ENCODE measurements around the gene GTSF1L.
A peak's percentile ranks its signal among the peaks of the same experiment; 100 is the strongest.

The GTSF1L gene

GRCh38 chr20:43715511-43715910, 11.3 kb downstream of the GTSF1L start:
- peaks cover 31% of the 10 kb centered on the region for H3K36me3 Mint-ChIP-seq (ENCODE audit: low read depth)
- H3K27me3 Mint-ChIP-seq, result no peaks in the 10 kb centered on the region
- peaks cover 22% of the 10 kb centered on the region for H3K4me1 Mint-ChIP-seq
- DNase-seq (no peak), ATAC-seq (no peak)
- H3K27ac Mint-ChIP-seq, result no peak overlapping the region
- no peak overlapping the region for H3K4me3 Mint-ChIP-seq
- H3K9me3 Mint-ChIP-seq, result peaks cover 5% of the 10 kb centered on the region

GRCh38 chr20:43715044-43715443, 11.8 kb downstream of the GTSF1L start:
- H3K9me3 Mint-ChIP-seq, result peaks cover 3% of the 10 kb centered on the region
- DNase-seq (no peak), ATAC-seq (no peak)
- peaks cover 26% of the 10 kb centered on the region for H3K4me1 Mint-ChIP-seq
- no peaks in the 10 kb centered on the region for H3K27me3 Mint-ChIP-seq
- H3K4me3 Mint-ChIP-seq, result no peak overlapping the region
- no peak overlapping the region for H3K27ac Mint-ChIP-seq
- peaks cover 34% of the 10 kb centered on the region for H3K36me3 Mint-ChIP-seq (ENCODE audit: low read depth)

DNA sequence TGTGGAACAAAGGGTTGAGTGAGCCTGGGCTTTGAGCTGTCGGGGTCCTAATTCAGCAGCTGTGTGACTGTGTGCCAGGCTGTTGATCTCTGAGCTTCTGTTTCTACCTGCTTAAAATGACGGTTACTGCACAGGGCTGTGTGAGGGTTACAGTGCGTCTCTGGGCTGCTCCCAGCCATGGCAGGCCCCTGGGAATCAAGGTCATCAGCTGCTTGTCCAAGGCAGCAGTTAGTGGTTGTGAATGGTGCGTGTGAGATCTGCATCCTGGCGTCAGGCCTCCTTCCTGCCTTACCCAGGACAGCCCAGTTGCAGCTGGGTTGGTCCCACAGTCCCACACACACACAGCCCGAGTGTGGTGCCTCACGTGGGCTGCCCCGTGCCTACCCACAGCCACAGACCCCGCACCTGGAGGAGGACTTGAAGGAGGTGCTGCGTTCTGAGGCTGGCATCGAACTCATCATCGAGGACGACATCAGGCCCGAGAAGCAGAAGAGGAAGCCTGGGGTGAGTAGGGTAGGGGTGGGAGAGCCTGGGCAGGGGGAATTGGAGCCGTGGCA, 15.6 kb downstream of the GTSF1L start:
- ATAC-seq, result no peak
- no peak overlapping the region for H3K4me3 Mint-ChIP-seq
- no peak for DNase-seq
- peaks cover 9% of the 10 kb centered on the region for H3K4me1 Mint-ChIP-seq
- H3K27me3 Mint-ChIP-seq, result no peaks in the 10 kb centered on the region
- H3K9me3 Mint-ChIP-seq, result no peaks in the 10 kb centered on the region
- peaks cover 47% of the 10 kb centered on the region for H3K36me3 Mint-ChIP-seq (ENCODE audit: low read depth)
- no peak overlapping the region for H3K27ac Mint-ChIP-seq

GRCh38 chr20:43710370-43711044, 16.3 kb downstream of the GTSF1L start:
- ATAC-seq, result no peak
- DNase-seq, result no peak
- Mint-ChIP-seq H3K4me1 (peaks cover 9% of the 10 kb centered on the region), H3K27me3 (no peaks in the 10 kb centered on the region), H3K27ac (no peak overlapping the region), H3K36me3 (ENCODE audit: low read depth) (peaks cover 50% of the 10 kb centered on the region), H3K9me3 (no peaks in the 10 kb centered on the region), H3K4me3 (no peak overlapping the region)

GRCh38 chr20:43702502-43702901, 24.3 kb downstream of the GTSF1L start:
- no peaks in the 10 kb centered on the region for H3K9me3 Mint-ChIP-seq
- ATAC-seq (no peak), DNase-seq (no peak)
- H3K36me3 Mint-ChIP-seq (ENCODE audit: low read depth), result peaks cover 53% of the 10 kb centered on the region
- no peak overlapping the region for H3K27ac Mint-ChIP-seq
- H3K4me3 Mint-ChIP-seq, result no peak overlapping the region
- H3K4me1 Mint-ChIP-seq, result peaks cover 12% of the 10 kb centered on the region
- no peaks in the 10 kb centered on the region for H3K27me3 Mint-ChIP-seq

GRCh38 chr20:43700627-43701026, 26.2 kb downstream of the GTSF1L start:
- ATAC-seq (peak; percentile 7), DNase-seq (no peak)
- Mint-ChIP-seq H3K9me3 (no peaks in the 10 kb centered on the region), H3K4me3 (no peak overlapping the region), H3K36me3 (ENCODE audit: low read depth) (peaks cover 48% of the 10 kb centered on the region), H3K4me1 (peaks cover 12% of the 10 kb centered on the region), H3K27me3 (no peaks in the 10 kb centered on the region), H3K27ac (no peak overlapping the region)

DNA sequence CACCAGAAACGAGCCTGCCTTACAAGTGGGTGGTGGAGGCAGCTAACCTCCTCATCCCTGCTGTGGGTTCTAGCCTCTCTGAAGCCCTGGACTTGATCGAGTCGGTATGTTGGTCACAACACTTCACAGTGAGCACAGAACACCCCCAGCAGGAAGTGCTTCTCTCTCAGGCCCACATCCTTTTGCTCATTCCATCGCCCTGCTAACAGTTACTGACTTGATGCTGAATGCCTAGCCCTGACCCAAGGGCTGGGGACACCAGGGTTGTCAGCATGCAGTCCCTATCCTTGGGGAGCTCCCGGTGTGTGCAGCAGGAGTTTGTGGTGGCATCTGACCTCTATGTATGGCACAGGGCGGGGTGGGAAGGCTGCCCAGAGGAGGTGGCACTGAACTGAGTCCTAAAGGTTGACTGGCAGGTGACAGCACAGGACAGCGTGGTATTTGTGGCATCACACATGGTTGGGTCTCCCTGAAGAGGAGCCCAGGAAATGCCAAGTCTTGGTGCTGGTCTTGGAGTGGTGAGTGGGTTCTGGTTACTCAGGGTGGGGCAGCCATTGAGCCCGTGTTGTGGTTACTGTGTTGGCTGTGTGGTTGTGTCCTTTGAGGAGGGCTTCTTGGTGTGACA, 26.7 kb downstream of the GTSF1L start:
- Mint-ChIP-seq H3K4me3 (no peak overlapping the region), H3K27ac (no peak overlapping the region)
- ATAC-seq, result peak; percentile 52

GRCh38 chr20:43695571-43695970, 31.2 kb downstream of the GTSF1L start:
- ATAC-seq (no peak), DNase-seq (no peak)
- Mint-ChIP-seq H3K4me3 (no peak overlapping the region), H3K27ac (no peak overlapping the region), H3K9me3 (no peaks in the 10 kb centered on the region), H3K36me3 (ENCODE audit: low read depth) (peaks cover 41% of the 10 kb centered on the region), H3K27me3 (no peaks in the 10 kb centered on the region), H3K4me1 (peaks cover 11% of the 10 kb centered on the region)

More for the DNA sequence above, 26.7 kb downstream of the GTSF1L start:
- no peak for DNase-seq
- H3K9me3 Mint-ChIP-seq, result no peaks in the 10 kb centered on the region
- H3K36me3 Mint-ChIP-seq (ENCODE audit: low read depth), result peaks cover 48% of the 10 kb centered on the region
- no peaks in the 10 kb centered on the region for H3K27me3 Mint-ChIP-seq
- H3K4me1 Mint-ChIP-seq, result peaks cover 12% of the 10 kb centered on the region

- DNase-seq (no peak), ATAC-seq (no peak)
- H3K36me3 Mint-ChIP-seq (ENCODE audit: low read depth), result peaks cover 39% of the 10 kb centered on the region
- H3K4me1 Mint-ChIP-seq, result peaks cover 3% of the 10 kb centered on the region
- no peak overlapping the region for H3K4me3 Mint-ChIP-seq
- H3K9me3 Mint-ChIP-seq, result no peaks in the 10 kb centered on the region
- H3K27me3 Mint-ChIP-seq, result no peaks in the 10 kb centered on the region
- H3K27ac Mint-ChIP-seq, result no peak overlapping the region
Observed at GRCh38 chr20:43694763-43695162, 32.0 kb downstream of the GTSF1L start.

DNA sequence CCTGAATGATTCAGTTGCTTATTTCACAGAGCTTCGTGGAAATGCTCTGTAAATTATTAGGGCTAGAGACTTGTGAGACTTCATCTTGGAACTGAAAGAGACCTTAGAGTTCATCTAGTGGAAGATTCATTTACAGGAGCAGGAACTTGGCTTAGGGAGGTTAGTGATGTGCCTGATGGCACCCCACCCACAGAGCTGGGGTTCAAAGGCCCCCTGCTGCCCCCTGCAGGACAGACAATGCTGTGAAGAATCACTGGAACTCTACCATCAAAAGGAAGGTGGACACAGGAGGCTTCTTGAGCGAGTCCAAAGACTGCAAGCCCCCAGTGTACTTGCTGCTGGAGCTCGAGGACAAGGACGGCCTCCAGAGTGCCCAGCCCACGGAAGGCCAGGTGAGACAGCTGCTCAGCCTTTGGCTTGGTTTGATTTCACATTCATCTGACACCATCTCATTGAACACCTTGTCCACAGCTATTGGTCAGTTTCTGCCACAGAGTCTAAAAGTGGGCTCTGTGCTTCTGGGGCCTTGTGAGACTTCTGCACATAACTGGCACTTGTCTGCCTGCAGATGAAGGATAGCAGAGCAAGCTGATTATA, 34.8 kb downstream of the GTSF1L start:
- peaks cover 40% of the 10 kb centered on the region for H3K36me3 Mint-ChIP-seq (ENCODE audit: low read depth)
- no peak overlapping the region for H3K27ac Mint-ChIP-seq
- no peaks in the 10 kb centered on the region for H3K9me3 Mint-ChIP-seq
- peak; percentile 52 for ATAC-seq
- no peaks in the 10 kb centered on the region for H3K27me3 Mint-ChIP-seq
- peaks cover 12% of the 10 kb centered on the region for H3K4me1 Mint-ChIP-seq
- DNase-seq, result peak; percentile 76
- no peak overlapping the region for H3K4me3 Mint-ChIP-seq

GRCh38 chr20:43690943-43691598, 35.7 kb downstream of the GTSF1L start:
- Mint-ChIP-seq H3K9me3 (no peaks in the 10 kb centered on the region), H3K36me3 (ENCODE audit: low read depth) (peaks cover 40% of the 10 kb centered on the region), H3K27me3 (no peaks in the 10 kb centered on the region), H3K27ac (no peak overlapping the region), H3K4me1 (peaks cover 12% of the 10 kb centered on the region), H3K4me3 (no peak overlapping the region)
- ATAC-seq (no peak), DNase-seq (no peak)

- Mint-ChIP-seq H3K9me3 (no peaks in the 10 kb centered on the region), H3K27me3 (no peaks in the 10 kb centered on the region), H3K36me3 (ENCODE audit: low read depth) (peaks cover 32% of the 10 kb centered on the region), H3K4me1 (peaks cover 12% of the 10 kb centered on the region), H3K4me3 (no peak overlapping the region), H3K27ac (peak overlapping the region; percentile 46)
- DNase-seq, result peak; percentile 12
- ATAC-seq, result peak; percentile 60
Observed at GRCh38 chr20:43689165-43689564, 37.6 kb downstream of the GTSF1L start.

- no peak for DNase-seq
- Mint-ChIP-seq H3K4me1 (peaks cover 14% of the 10 kb centered on the region), H3K9me3 (no peaks in the 10 kb centered on the region), H3K27me3 (no peaks in the 10 kb centered on the region), H3K4me3 (no peak overlapping the region), H3K27ac (no peak overlapping the region), H3K36me3 (ENCODE audit: low read depth) (peaks cover 24% of the 10 kb centered on the region)
- ATAC-seq, result no peak
Observed at GRCh38 chr20:43686820-43687219, 40.0 kb downstream of the GTSF1L start.

DNA sequence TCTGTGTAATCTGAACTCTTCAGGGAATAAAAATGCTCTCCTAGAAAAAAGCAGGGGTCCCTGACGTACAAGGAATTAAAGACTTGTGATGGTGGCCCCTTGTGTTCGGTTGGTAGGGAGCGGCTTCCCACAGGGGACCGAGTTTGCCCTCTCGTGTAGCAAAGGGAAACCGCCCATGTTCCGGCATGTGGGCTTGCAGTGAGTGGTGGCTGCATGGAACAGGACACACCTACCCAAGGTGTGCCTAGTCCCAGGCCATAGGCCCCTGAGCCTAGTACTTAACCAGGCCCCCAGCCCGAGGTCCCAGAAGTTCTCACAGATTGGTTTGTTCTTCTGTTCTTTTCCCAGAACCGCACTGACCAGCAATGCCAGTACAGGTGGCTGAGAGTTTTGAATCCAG, 44.4 kb downstream of the GTSF1L start:
- DNase-seq, result no peak
- Mint-ChIP-seq H3K36me3 (ENCODE audit: low read depth) (peaks cover 19% of the 10 kb centered on the region), H3K9me3 (no peaks in the 10 kb centered on the region), H3K4me1 (peaks cover 12% of the 10 kb centered on the region), H3K27me3 (no peaks in the 10 kb centered on the region), H3K27ac (no peak overlapping the region), H3K4me3 (no peak overlapping the region)
- ATAC-seq, result no peak

Measured in activated naive CD8-positive, alpha-beta T cell treated with anti-CD3 and anti-CD28 coated beads, Interleukin-2, amount 50 U/mL, for 24 hours (primary cell).